Endothelial cell of umbilical vein (primary cell): ENCODE results near the gene CBLIF.

Experiments used
- CTCF ChIP-seq, 2 donors: IDR thresholded peaks; 1 replicate in 1 of 2; 2 replicates in 1 of 2; pipeline ENCODE4 v1.5.1; 2011; ENCODE audit warnings: low read length in 2 of 2, mild to moderate bottlenecking in 2 of 2, moderate library complexity in 2 of 2, control low read depth in 1 of 2, inconsistent platforms in 1 of 2, low read depth in 1 of 2; ENCODE audit not compliant: insufficient read depth in 1 of 2; ENCODE audit errors: extremely low read depth in 1 of 2
- EZH2 ChIP-seq: IDR thresholded peaks from 2 replicates; pipeline ENCODE4 v1.6.1; 2012; ENCODE audit warnings: borderline replicate concordance, low read depth, mild to moderate bottlenecking, moderate library complexity, low read length, inconsistent platforms; ENCODE audit not compliant: severe bottlenecking
- FOS ChIP-seq: IDR thresholded peaks from 2 replicates; pipeline ENCODE4 v1.6.1; 2011; ENCODE audit warnings: mild to moderate bottlenecking, low read length, moderate library complexity, borderline replicate concordance; ENCODE audit not compliant: insufficient read depth
- MAX ChIP-seq: IDR thresholded peaks from 2 replicates; pipeline ENCODE4 v1.6.1; 2011; ENCODE audit not compliant: insufficient read depth, insufficient read length
- MYC ChIP-seq: IDR thresholded peaks from one replicate; pipeline ENCODE4 v1.6.1; 2011; ENCODE audit warnings: mild to moderate bottlenecking, low read depth, low read length
- POLR2A ChIP-seq: IDR thresholded peaks from 2 replicates; pipeline ENCODE4 v1.6.1; 2012; ENCODE audit warnings: low read depth, mild to moderate bottlenecking, control low read depth, low read length
- POLR2AphosphoS5 ChIP-seq: IDR thresholded peaks from 2 replicates; pipeline ENCODE4 v1.6.1; 2012; ENCODE audit warnings: low read depth, mild to moderate bottlenecking, control low read depth, low read length, moderate library complexity; ENCODE audit not compliant: insufficient read depth

- TF ChIP-seq POLR2A (no peak), FOS (no peak), POLR2AphosphoS5 (no peak), CTCF (IDR thresholded peaks at IDR 0.05; ENCODE audit: extremely low read depth in 1 of 2, insufficient read depth in 1 of 2, low read depth in 1 of 2, low read length in 2 of 2) (no peak), MYC (no peak), MAX (no peak), EZH2 (no peak)
Observed at GRCh38 chr11:59854871-59855270, 9.6 kb upstream of the CBLIF start.
